NCI-H524 treated with DMSO at 0.1 percent for 48 hours (cell line): ENCODE data around the gene ICOS.
"Not testable (repeated sequence)": the region's sequence is repeated elsewhere in the genome, so short reads cannot be mapped to it uniquely, and the experiment has no call there.

Experiments
- DNase-seq: peaks from one replicate; lab custom pipeline; 2025; lab: John Stamatoyannopoulos, UW

ICOS gene

DNA sequence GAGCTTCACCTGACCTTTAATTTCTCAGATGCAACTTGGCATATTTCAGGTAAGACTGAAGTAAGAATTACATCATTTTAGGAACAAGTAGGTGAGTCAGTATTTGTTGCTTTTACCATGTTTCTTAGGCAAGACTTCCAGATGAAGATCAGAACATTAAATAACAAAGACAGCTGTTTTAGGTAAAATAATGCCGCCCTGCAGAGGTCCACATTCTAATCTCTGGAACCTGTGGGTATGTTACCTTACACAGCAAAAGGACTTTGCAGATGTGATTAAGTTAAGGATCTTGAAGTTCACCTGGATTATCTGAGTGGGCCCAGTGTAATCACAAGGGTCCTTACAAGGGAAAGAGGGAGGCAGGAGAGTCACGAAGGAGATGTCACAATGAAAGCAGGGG lies 39.3 kb downstream of the ICOS start:
- no peak for DNase-seq

DNA sequence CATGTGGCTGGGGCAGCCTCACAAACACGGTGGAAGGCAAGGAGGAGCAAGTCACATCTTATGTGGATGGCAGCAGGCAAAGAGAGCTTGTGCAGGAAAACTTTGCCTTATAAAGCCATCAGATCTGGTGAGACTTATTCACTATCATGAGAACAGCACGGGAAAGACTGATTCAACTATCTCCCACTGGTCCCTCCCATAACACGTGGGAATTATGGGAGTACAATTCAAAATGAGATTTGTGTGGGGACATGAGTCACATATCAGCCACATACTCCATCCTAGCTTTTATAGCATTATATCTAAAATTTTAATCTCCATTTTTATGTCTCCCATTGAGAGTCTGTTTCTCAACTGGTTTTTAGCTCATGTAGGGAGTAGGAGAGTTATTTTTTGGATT lies 45.7 kb downstream of the ICOS start:
- DNase-seq, result no peak

DNA sequence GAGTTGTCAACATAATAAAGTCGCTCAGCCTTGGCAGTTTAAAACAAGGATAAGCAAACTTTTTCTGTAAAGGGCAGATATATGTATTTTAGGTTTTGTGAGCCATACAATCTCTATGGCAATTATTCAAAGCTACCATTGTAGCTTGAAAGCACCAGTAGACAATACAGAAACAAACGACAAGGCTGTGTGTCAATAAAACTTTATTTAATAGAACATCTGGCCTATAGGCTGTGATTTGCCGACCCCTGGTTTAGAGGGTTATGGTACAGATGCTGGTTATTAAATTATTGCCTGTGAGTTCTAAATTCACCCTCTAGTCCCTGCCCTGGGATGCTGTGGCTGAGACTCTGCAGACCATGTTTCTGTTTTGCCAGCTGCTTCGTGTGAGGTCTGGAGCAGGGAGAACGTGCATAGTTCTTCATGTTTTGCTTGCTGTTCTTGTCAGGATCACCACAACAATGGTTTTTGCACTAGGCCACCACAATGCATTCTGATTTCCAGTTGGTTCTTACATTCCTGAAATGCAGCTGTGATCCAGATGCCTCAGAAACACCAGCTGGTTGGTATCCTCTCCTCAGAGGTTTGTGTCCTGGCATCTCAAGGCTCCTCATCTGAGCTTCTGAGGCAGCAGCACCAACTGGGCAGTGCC lies 46.6 kb downstream of the ICOS start:
- DNase-seq, result no peak

DNA sequence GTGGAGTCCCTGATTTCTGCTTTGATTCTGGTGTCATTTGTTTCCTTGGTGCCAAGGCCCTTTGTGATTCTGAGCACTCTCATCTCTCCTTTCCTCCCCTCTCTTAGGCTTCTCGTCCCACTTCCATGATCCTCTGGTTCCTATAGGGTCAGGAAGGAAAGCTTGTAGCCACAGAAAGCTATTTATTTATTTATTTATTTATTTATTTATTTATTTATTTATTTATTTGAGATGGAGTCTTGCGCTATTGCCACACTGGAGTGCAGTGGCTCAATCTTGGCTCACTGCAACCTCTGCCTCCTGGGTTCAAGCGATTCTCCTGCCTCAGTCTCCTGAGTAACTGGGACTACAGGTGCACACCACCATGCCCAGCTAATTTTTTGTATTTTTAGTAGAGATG lies 49.4 kb downstream of the ICOS start:
- not testable (repeated sequence) for DNase-seq

DNA sequence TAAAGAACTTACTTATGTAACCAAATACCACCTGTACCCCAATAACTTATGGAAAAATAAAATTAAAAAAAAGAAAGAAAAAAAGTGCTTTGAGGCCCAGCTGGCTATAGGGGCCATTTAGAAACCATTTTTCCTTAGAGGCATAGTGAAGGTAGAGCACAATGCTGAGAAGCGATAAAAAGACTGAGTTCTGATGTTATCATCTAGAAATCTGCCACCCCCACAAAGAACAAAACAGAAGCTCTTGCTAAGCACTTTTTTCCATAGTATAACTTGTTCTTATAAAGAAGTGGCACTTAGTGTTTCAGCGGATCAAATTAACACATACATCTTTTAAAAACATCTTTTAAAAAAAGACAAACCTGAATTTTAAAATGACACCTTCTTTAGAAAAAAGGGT lies 51.4 kb downstream of the ICOS start:
- no peak for DNase-seq

DNA sequence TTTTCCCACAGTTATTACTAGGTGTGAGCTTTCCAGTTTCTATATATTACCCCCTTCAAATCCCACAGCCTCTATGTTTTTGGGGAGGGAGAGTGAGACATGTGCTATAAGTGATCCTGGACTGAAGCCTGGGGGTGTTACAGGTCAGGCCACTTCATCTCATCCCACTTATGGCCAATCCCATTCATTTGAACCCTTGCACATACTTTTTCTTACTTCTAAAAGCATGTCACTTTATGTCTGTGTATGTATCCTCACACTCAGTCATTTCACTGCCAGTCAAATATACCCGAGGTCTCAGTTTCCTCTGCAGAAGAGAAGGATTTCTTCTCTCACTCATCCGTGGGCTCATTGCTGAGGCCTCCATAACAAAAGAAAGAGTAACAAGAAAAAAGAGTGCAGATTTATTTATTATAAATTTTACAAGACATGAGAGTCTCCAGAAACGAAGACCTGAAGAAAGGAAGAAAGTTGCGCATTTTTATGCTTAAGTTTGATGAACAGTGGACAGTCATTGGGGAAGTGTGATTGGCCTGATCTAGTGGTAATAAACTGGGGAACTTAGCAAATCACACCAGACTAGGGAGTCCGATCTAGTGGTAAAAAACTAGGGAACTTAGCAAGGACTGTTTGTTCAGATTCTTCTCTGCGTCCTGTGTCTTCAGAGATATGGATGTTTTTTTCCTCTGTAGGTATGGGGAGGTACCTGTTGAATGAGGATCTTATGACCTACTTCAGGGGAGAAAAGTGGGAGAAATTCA lies 52.1 kb downstream of the ICOS start:
- DNase-seq, result no peak

DNA sequence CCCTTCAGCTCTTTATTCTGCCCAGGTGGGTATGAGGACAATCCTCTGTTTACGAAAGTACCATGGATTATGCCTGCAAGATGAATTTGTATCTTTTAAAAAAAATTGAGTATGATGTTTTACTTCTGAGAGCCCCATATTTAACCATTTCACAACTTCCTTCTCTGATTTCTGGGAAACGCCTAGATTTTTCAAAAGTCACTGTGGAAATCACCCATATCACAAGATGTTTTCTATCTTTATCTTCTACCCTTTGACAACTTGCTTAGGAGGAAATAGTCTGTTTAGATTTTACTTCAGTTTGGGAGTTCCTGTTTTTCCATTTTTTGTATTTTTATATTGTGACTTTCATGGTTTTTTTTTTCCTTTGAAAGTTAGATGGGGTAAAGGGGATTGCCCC lies 53.0 kb downstream of the ICOS start:
- DNase-seq, result no peak

DNA sequence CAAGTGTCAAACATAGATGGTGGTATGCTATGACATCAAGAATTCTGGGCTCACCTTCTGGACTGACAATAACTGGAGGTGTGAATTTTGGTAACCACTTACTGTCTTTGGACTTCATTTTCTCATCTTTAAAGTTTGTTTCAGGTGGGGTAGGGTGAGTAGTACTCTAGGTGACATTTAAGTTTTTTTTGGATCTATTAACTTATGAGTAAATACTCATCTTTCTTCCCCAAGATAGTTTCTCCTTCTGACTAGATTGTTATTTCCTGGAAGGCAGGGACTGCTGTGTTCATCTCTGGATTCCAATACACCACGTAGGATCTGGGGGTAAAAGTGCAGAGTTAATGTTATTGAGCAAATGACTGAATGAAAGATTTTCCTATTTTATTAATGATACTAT lies 55.9 kb downstream of the ICOS start:
- DNase-seq, result no peak

DNA sequence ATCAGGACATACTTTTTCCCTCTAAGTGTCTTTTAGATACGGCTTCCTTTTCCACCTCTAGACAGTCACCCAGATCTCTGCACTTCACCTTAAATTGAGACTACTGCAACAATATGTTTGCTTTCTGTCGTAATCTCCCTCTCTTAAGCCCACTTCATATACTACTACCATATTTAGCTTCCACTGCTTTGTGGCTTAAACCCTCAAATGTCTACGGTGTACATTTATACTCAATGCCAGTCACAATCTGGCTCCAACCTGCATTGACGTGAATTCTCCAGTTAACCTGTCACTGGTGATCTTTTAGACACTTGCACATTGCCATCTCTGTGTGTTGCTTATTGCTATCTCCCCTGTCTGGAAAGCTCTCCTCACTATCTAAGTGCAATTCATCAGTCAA lies 56.4 kb downstream of the ICOS start:
- no peak for DNase-seq

DNA sequence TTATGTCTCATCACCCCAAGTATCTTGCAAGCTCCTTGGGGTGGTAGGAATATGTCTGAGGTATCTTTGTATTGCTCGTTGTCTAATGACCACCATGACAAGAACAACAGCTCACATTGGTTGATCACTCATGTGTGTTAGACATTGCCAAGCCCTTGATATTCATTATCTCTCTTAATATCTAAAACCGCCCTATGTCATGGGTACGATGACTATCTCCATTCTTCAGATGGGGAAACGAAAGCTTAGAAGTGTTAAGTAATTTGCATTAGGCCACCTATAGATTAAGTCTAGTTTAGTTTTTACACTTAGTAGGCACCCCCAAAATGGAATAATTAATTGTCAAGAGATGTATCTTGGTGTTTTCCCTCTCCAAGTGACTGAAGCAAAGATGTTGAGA lies 57.0 kb downstream of the ICOS start:
- DNase-seq, result no peak

DNA sequence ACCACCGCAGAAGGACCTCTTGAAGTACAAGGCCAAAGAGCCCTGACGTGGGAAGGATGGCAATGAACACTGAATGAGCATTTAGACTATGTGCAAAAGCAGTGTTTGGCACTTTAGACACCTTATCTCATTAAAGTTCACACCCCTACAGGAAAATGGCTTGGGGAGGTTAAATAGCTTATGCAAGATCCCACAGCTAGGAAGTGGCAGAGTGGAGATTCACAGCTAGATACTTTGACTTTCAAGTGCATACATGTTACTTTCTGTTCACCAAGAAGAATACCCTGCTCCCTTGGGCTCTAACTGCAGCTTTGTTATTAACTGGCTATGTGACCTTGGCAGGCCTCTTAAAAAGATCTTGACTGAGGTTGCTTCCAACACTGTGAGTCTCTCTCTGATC lies 58.2 kb downstream of the ICOS start:
- no peak for DNase-seq

DNA sequence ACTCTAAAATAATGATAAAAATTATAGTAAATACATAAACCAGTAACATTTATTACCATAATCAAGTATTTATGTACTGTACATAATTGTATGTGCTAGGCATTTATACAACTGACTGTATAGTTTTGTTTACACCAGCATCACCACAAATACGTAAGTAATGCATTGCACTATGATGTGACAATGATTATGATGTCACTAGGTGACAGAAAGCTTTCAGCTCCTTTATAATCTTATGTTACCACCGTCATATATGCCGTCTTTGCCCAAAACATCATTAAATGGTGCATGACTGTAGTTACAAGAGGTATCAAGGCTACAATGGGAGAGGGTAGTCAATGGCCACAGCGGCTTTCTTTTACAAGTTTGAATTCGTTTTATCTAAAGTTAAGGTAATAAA lies 60.1 kb downstream of the ICOS start:
- DNase-seq, result no peak

DNA sequence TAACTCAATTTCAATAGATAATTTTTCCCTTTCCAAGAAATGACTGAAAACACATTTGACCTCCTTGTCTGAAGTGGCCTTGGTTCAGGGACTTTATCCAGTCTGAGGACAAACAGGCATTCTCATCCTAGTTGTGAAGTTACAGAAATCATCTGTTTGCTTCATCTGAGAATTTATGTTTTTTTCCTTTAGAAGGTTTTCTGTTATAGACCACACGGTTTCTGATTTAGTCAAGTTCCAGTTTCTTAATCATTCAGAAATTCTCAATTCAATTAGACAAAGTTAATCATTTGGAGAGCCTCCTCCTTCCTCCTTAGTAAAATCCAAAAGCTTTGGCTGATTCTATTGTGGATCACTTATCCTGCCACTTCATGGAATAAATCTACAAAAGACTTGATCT lies 60.9 kb downstream of the ICOS start:
- no peak for DNase-seq

DNA sequence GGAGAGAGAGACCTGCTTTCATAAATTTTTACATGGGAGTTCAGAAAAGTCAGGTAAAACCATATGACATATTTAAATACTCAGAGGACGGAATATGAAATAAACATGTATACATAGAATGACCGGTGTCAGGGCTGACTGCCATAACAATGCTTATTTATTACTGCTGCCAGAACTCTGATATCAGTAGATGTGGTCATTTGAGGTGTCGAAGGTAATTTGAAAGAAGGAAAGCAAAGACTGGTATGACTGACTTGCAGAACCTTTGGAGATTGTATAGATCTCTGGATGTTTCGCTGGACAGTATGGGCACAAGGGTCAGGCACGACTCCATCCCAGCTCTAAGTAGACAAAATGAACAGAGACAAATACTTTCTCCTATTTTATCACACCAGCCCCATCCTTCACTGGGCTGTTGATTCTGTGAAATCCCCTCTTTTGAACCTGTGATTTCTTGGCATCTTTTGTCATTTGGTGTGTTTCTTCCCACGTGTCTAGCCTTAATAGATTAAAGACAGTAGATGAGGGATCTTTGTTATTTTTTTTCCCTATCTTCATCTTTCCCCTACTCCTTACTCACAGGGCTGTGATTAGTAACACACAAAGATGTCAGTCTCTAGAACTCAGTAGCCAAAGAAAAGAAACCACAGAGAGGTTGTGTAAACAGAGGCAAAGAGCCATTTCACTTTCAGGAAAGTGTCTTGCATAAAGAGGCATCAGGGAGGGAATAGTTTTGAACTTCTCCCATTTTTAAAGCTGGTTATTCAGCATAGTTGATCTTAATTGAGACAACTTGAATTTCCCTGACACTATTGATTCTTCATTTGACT lies 61.6 kb downstream of the ICOS start:
- no peak for DNase-seq

DNA sequence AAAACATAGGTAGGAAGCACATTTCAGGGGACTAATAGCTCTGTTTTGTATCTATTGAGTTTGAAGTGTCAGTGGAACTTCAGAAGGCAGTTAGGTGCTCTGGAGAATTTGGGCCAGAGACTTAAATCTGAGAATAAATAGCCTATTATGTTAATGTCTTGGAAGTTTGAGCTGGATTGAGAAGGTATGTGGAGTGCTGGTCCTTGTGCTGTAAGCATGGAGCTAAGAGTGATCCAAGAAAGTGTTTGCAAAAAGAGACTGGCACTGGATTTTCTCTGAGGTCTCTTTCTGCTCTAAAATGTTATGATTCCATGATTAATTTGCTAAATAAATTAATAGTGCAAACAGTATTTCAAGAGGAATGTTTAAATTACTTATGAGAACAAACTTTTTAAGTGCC lies 63.3 kb downstream of the ICOS start:
- DNase-seq, result no peak

DNA sequence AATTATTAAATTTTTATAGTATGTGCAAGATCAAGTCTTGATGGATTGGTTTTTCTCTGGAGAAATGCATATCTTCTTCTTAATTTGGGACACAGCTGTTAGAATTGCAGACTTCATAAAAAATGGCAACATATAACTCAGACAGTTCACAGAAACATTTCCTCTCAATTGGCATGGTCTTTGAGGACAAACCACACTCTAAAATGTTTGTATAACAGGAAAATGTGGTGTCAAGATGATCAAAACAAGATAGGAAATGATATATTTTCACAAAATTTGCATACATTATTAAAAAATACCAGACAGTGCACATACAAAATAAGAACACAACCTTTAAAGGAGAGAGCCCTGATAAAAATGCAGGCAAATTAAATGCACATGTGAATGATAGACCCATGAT lies 63.9 kb downstream of the ICOS start:
- DNase-seq, result no peak

DNA sequence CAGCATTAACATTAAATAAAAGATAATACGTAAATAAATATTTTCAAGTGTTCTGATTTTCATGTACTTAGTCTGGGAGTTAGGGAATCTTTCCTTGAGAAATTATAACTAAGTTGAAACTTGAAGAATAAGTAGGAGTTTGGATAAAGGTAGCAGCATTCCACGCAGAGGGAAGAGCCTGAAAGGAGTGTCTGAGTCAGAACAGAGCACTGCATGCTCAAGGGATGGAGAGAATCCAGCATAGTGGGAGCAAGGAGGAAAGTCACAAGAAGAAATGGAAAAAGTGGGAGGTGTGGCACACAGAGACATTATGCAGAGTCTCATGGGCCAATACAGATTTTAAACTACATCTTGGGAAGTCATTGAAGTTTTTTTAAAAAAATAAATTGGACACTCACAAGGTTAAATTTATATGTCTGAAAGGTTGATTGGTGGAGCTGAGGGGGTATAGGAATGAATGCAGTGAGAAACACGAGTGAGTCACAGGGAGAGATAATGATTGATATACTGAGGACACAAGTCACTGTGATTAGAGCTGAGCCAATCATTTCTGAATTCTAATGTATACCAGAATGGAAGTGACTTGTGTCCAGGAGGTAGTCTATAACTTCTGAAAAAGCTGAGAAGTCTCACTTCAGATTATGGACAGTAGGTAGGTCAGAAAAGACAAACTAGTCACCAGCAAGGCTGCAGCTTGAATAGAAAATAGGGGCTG lies 66.9 kb downstream of the ICOS start:
- DNase-seq, result no peak

DNA sequence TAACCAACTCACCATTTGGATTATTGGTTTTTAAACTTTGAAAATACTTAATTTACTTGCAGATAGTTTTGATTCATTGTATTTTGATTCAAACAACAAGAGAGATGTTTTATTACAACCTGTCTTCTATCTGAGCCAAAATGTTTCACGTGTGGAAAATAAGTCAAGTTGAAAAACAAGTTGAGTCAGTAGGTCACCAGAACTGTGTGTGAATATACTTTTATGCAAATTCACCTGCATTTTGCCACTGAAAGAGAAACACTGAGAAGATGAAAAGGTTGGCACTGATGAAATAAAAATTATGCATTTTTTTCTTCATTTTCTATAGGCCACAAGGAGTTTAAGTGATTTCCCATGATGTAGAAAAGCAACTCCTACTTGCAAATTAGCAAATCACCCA lies 68.3 kb downstream of the ICOS start:
- DNase-seq, result no peak

DNA sequence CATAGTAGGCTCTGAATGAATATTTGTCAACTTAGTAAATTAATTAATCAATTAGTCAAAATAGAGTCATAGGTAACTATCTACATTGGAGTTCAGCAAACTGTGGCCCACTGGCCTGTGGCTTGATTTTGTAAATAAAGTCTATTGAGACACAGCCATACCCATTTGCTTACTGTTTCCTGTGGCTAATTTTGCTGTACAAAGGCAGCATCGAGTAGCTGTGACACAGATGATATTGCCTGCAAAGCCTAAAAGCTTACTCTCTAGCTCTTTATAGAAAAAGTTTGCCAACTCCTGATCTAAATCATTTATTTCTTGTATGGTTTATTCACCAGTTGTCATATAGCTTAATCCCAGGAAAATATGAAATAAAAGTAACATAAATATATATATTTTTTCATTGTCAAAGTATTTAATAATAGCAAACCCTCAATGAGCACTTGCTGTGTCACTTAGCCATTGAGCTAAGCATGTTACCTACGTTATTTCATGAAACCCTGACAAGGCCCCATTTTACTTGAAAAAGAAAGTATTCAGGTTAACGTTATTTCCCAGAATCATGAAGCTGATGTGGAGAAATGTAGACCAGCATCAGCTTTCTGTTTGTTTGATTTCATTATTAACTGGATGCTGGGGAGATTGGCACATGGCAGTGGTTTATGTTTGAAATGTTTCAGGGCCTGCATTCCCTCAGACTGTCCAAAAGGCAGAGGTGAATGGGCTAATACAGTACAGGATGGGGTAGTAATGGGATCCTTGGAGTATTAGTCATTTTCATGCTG lies 69.6 kb downstream of the ICOS start:
- no peak for DNase-seq

DNA sequence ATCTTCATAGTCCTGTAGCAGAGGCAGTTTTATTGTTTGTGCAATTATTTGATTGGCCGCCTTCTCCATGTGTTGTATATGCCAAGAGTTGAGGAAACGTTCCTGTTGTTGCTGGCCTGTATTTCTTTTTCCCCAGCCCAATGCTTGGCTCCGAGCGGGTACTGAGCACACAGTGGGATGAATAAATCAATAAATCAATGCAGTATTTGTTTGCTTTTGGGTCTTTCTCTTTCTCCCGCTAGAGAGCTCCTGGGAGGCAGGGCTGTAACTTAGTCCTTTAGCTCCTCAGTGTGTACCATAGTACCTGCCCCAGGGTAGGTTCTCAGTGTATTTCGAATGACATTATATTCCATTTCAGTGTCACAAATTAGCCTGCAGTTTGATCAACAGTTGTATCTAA lies 71.8 kb downstream of the ICOS start:
- no peak for DNase-seq

DNA sequence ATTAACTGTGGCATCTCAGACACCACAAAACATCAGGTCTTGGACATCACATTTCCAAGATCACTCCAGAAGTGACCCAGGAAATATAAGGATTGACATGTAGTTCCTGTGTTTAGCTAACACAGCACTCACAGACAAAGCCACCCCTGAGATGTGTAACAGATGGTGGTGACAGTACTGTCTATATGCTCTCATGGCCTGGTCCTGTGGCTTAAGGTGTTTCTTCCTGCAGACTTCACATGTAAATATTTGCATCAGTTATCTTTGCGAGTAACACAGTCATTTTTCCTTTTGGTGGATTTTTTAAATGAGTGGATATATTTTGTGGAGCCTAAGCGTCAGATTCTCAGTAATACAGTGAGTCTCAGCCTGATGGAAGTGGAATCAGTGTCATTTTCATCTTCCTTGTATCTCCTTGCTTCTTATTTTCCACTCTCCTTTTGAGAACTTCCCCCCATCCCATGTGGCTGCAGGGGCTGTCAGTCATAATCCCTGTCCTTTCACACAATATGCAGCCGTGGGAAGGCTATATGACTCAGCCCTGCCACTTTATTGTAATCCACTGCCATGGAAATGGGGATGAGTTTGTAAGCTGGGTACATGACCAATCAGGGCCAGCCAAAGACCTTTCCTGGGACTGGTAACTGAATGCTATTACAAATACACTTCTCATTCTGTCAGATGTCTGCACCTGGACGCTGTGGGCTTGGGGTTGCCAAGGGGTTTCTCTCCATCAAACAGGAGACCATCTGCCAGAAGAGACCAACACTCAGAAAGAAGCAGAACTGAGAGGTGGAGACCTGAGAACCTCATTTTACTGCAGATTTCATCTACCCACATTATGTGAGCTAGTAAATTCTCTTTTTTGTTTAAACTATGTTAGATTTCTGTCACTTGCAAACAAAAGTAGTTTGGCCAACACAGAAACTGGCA lies 74.3 kb downstream of the ICOS start:
- no peak for DNase-seq
